ENCODE measurements around the gene ADGRG7.
A peak's percentile ranks its signal among the peaks of the same experiment; 100 is the strongest.

The ADGRG7 gene

GRCh38 chr3:100702980-100703345 is 93.6 kb downstream of the ADGRG7 start:
- DNase-seq = no peak

DNA sequence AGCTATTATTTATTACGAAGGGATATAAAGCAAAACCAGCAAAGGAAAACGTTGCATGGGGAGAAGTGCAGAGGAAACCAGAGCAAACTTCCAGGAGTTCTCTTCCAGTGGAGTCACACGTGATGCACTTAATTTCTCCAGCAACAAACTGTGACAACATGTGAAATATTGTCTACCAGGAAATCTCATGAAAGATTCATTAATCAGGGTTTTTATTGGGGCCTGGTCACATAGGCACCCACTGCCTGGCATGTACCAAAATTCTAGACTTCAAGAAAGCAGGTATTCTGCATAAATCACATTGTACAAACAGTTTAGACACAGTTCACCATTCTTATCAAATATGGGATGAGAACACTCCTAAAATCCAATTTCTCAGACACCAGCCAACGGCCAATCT is 94.5 kb downstream of the ADGRG7 start:
- no peak for DNase-seq

DNA sequence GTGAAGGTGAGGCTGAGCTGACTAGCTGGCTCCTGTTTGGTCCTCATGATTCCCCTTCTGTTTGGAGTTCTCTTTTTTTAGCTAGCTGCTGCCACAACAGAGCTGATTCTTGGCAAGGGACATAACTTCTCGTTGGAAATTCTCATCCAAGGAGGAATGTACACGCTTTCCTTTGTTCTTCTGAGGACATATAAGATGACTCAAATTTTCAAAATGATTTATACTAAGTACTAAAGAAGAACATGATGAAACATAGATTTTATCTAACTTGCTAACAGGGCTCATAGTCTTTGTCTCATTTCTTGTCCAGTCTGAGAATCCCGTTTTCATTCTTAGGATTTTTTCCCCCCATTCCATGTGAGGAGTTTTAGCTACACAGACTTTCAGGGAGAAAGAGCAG is 97.0 kb downstream of the ADGRG7 start:
- DNase-seq = no peak

GRCh38 chr3:100708644-100708988 is 99.2 kb downstream of the ADGRG7 start:
- no peak for DNase-seq

GRCh38 chr3:100708989-100709841 is 99.8 kb downstream of the ADGRG7 start, which contains the start of gene TFG:
Gene TFG (plus strand): TSS chr3:100709494. CDS start chr3:100713686, 4,192 bp downstream.
- DNase-seq = peak; percentile 98

DNA sequence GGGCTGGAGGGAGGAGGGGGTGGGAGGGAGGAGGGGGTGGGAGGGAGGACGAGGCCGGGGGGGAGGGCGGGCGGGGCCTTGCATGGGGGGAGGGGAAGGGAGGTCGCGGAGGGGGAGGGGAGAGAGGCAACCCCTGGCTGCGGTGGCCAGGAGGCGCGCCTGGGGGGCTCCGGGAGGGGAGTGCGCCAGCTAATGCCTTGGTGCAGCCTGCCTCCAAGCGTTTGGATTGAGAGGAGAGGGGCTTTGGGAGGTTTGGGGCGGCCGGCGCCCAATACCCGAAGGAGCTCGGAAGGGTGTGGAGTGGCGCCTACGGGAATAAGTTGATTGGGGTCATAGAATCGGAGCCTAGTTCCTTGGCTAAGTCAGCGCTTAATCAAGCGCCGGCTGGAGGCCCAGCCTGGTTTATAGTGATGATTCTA is 100.5 kb downstream of the ADGRG7 start:
- DNase-seq = peak; percentile 30

- no peak for DNase-seq
These were observed 101.0 kb downstream of the ADGRG7 start for GRCh38 chr3:100710261-100710968.

- DNase-seq = no peak
These were observed 105.8 kb downstream of the ADGRG7 start for GRCh38 chr3:100715176-100715575.

- DNase-seq = no peak
These were observed 107.7 kb downstream of the ADGRG7 start for GRCh38 chr3:100717063-100717462.

GRCh38 chr3:100717637-100718487 is 108.5 kb downstream of the ADGRG7 start:
- DNase-seq = no peak

DNA sequence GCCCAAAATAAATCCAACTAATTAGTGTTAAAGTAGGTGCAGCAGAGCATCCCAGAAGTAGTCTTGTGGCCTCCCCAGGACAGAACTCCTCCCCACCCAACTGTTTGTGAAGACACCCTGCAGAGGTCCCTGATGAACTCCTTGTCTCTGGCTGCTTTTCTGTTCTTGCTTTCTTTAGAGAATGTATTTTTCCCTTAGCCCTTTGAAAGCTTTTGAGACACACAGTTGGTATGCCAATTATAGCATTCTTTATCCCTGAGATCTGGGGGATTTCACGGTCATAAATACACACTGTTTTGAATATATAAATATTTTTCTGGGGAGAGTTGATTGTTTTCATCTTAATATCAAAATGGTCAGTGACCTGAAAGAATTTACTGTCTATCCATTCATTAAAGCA is 109.7 kb downstream of the ADGRG7 start:
- no peak for DNase-seq

- no peak for DNase-seq
These were observed 111.0 kb downstream of the ADGRG7 start for GRCh38 chr3:100720426-100720825.

GRCh38 chr3:100725935-100726513 is 116.6 kb downstream of the ADGRG7 start:
- DNase-seq = no peak

DNA sequence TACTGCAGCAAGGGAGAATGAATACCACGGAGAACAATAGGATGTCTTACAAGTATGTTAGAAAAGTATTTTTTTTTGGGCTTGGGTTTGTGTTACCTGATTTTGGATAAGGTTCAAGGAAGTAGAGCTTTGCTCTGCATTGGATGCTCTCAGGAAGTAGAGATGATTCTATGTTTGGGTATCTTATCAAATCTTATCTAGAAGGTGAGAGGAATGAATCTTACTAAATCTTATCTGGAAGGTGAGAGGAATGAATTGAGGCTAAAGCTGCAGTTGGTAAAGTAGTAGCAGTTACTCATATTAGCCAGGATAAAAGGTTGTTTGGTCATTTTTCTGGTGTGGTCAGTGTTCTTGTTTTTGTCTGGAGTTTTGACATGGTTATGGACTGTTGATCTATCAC is 117.3 kb downstream of the ADGRG7 start:
- no peak for DNase-seq

GRCh38 chr3:100730524-100730923 is 121.1 kb downstream of the ADGRG7 start:
- no peak for DNase-seq

DNA sequence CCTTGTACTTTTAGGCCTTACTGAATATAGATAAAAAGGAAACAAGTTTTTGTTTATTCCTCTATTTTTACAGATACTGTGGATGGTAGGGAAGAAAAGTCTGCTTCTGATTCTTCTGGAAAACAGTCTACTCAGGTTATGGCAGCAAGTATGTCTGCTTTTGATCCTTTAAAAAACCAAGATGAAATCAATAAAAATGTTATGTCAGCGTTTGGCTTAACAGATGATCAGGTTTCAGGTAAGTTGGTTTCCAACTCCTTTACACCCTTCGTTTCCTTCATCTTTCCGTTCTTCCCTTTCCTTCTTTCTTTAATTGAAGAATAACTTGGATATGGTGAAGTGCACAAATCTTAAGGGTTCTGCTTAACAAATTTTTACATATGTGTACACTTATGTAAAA is 123.0 kb downstream of the ADGRG7 start:
- DNase-seq = no peak

GRCh38 chr3:100737334-100737733 is 127.9 kb downstream of the ADGRG7 start:
- peak; percentile 32 for DNase-seq

DNA sequence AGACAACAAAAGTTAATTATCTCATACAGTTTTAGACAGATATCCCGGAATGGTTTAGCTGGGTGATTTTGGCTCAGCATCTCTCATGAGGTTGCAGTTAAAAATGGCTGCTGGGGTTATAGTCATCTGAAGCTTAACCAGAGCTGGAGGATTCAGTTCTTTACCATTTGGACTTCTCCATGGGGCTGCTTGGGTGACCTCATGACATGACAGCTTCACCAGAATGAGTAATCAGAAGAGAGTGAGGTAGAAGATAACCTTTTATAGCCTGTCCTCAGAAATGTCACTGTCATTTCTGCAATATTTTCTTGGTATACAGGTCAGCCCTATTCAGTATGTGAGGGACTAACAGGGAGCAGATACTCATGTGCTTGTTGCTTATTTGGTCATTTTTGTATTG is 130.8 kb downstream of the ADGRG7 start:
- no peak for DNase-seq

DNA sequence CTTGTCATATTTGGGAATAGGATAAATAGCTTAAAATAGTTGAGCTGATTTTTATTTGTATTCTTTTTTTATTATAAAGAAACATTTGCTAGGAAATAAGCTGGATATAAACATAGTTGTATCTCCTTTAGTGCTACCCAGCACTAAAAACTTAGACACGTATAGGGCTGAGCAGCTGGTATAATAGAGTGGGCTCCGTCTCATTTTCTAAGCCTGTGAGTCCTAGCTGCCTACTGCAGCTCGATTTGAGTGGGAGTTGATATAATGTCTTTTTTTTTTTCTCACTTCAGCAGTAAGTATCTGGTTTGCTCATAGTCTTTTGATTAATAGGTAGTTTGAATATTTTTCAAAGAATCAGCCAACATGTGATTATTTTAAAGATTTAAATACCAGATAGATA is 134.1 kb downstream of the ADGRG7 start:
- no peak for DNase-seq

GRCh38 chr3:100744671-100745070 is 135.3 kb downstream of the ADGRG7 start:
- DNase-seq = no peak
